H9 (cell line): Measurements from ENCODE around the gene TSSK2. TPM values are rescaled to one million over a fixed set of nuclear protein-coding genes. Genes with fewer than 3 reads are reported as not detected.

ENCODE experiments used
- DNase-seq: peaks from one replicate; pipeline ENCODE4 v3.0.0-alpha.2; 2017
- H2AFZ ChIP-seq: one replicate; pipeline ENCODE4 v1.6.1; 2013; ENCODE audit warnings: mild to moderate bottlenecking, low read length, control low read depth, moderate library complexity
- H2AK5ac ChIP-seq: 2 replicates; pipeline ENCODE4 v1.6.1; 2013; ENCODE audit warnings: low read length, control low read depth, mixed read lengths; ENCODE audit not compliant: insufficient read length
- H2BK120ac ChIP-seq: one replicate; pipeline ENCODE4 v1.6.1; 2013; ENCODE audit warnings: low read depth, mild to moderate bottlenecking, low read length, control low read depth, inconsistent platforms; ENCODE audit not compliant: poor library complexity, severe bottlenecking
- H2BK12ac ChIP-seq: 2 replicates; pipeline ENCODE4 v1.6.1; 2013; ENCODE audit warnings: low read length, control low read depth, mixed read lengths, low read depth; ENCODE audit not compliant: insufficient read length
- H2BK15ac ChIP-seq: 2 replicates; pipeline ENCODE4 v1.6.1; 2013; ENCODE audit warnings: low read depth, low read length, control low read depth
- H2BK20ac ChIP-seq: one replicate; pipeline ENCODE4 v1.6.1; 2013; ENCODE audit warnings: low read depth, mild to moderate bottlenecking, low read length, control low read depth, inconsistent platforms; ENCODE audit not compliant: poor library complexity, severe bottlenecking
- H2BK5ac ChIP-seq: 2 replicates; pipeline ENCODE4 v1.6.1; 2013; ENCODE audit warnings: low read length, control low read depth, mixed read lengths; ENCODE audit not compliant: insufficient read length
- H3K14ac ChIP-seq: 2 replicates; pipeline ENCODE4 v1.6.1; 2013; ENCODE audit warnings: low read length, control low read depth; ENCODE audit not compliant: insufficient read depth
- H3K18ac ChIP-seq: 2 replicates; pipeline ENCODE4 v1.6.1; 2013; ENCODE audit warnings: low read depth, mild to moderate bottlenecking, mixed read lengths, low read length, control low read depth; ENCODE audit not compliant: insufficient read length
- H3K23ac ChIP-seq: 2 replicates; pipeline ENCODE4 v1.6.1; 2013; ENCODE audit warnings: low read length, control low read depth, mixed read lengths, low read depth; ENCODE audit not compliant: insufficient read length
- H3K23me2 ChIP-seq: 2 replicates; pipeline ENCODE4 v1.6.1; 2013; ENCODE audit warnings: low read depth, mild to moderate bottlenecking, mixed read lengths, low read length, control low read depth; ENCODE audit not compliant: insufficient read length, poor library complexity, severe bottlenecking
- H3K27ac ChIP-seq: 2 replicates; pipeline ENCODE4 v1.5.1; 2013; ENCODE audit warnings: low read length, control low read depth, mixed read lengths, low read depth; ENCODE audit not compliant: insufficient read length
- H3K27me3 ChIP-seq: 2 replicates; pipeline ENCODE4 v1.6.1; 2013; ENCODE audit warnings: low read length, control low read depth, inconsistent platforms; ENCODE audit not compliant: insufficient read depth
- H3K4ac ChIP-seq: 2 replicates; pipeline ENCODE4 v1.6.1; 2013; ENCODE audit warnings: low read depth, mild to moderate bottlenecking, control low read depth, inconsistent platforms, low read length, moderate library complexity
- H3K4me1 ChIP-seq: 2 replicates; pipeline ENCODE4 v1.6.1; 2013; ENCODE audit warnings: low read length, control low read depth, inconsistent platforms; ENCODE audit not compliant: insufficient read depth
- H3K4me2 ChIP-seq: 2 replicates; pipeline ENCODE4 v1.6.1; 2013; ENCODE audit warnings: low read length, control low read depth, mixed read lengths; ENCODE audit not compliant: insufficient read length, insufficient read depth
- H3K56ac ChIP-seq: 2 replicates; pipeline ENCODE4 v1.6.1; 2013; ENCODE audit warnings: low read depth, mild to moderate bottlenecking, mixed read lengths, low read length, control low read depth; ENCODE audit not compliant: insufficient read length
- H3K79me1 ChIP-seq: 2 replicates; pipeline ENCODE4 v1.6.1; 2013; ENCODE audit warnings: low read depth, mild to moderate bottlenecking, moderate library complexity, low read length, control low read depth, inconsistent platforms; ENCODE audit not compliant: insufficient read depth, poor library complexity, severe bottlenecking
- H3K79me2 ChIP-seq: 2 replicates; pipeline ENCODE4 v1.6.1; 2013; ENCODE audit warnings: low read length, control low read depth, inconsistent platforms; ENCODE audit not compliant: insufficient read depth
- H3K9ac ChIP-seq: 2 replicates; pipeline ENCODE4 v1.6.1; 2013; ENCODE audit warnings: low read length, control low read depth, mixed read lengths; ENCODE audit not compliant: insufficient read length; ENCODE audit errors: extremely low read depth
- H3K9me3 ChIP-seq: one replicate; pipeline ENCODE4 v1.6.1; 2013; ENCODE audit warnings: low read depth, low read length, inconsistent platforms; ENCODE audit not compliant: control insufficient read depth
- H3T11ph ChIP-seq: one replicate; pipeline ENCODE4 v1.6.1; 2013; ENCODE audit warnings: mild to moderate bottlenecking, low read length, control low read depth, inconsistent platforms
- H4K20me1 ChIP-seq: one replicate; pipeline ENCODE4 v1.6.1; 2013; ENCODE audit not compliant: control insufficient read depth, insufficient read length, insufficient read depth
- H4K5ac ChIP-seq: 2 replicates; pipeline ENCODE4 v1.6.1; 2013; ENCODE audit warnings: low read depth, mild to moderate bottlenecking, mixed read lengths, low read length, control low read depth; ENCODE audit not compliant: insufficient read length
- H4K8ac ChIP-seq: replicated peaks from 2 replicates; pipeline ENCODE4 v1.6.1; 2013; ENCODE audit warnings: low read length, control low read depth, mixed read lengths, low read depth; ENCODE audit not compliant: insufficient read length
- H4K91ac ChIP-seq: 2 replicates; pipeline ENCODE4 v1.6.1; 2013; ENCODE audit warnings: low read depth, mild to moderate bottlenecking, moderate library complexity, mixed read lengths, low read length, control low read depth; ENCODE audit not compliant: insufficient read length
- H3K27ac Mint-ChIP-seq, 3 experiments: 2 replicates in 2 of 3; 3 replicates in 1 of 3; pipeline ENCODE4 v1.8.0; 2020 to 2021; ENCODE audit warnings: mixed read lengths in 3 of 3, mild to moderate bottlenecking in 1 of 3, moderate library complexity in 1 of 3
- H3K27me3 Mint-ChIP-seq: 2 replicates; pipeline ENCODE4 v1.8.0; 2021; ENCODE audit warnings: low read depth, mild to moderate bottlenecking, moderate library complexity, mixed read lengths
- H3K36me3 Mint-ChIP-seq, 3 experiments: 2 replicates in 2 of 3; 3 replicates in 1 of 3; pipeline ENCODE4 v1.8.0; 2020 to 2021; ENCODE audit warnings: low read depth in 3 of 3, mixed read lengths in 3 of 3; ENCODE audit not compliant: insufficient read depth in 1 of 3
- H3K4me1 Mint-ChIP-seq, 2 experiments: 2 replicates each; pipeline ENCODE4 v1.8.0; 2020; ENCODE audit warnings: mixed read lengths in 2 of 2
- H3K4me3 Mint-ChIP-seq, 2 experiments: 2 replicates in 1 of 2; 3 replicates in 1 of 2; pipeline ENCODE4 v1.8.0; 2020 to 2021; ENCODE audit warnings: mild to moderate bottlenecking in 2 of 2, mixed read lengths in 2 of 2, moderate library complexity in 1 of 2
- H3K9me3 Mint-ChIP-seq, 2 experiments: 2 replicates in 1 of 2; 3 replicates in 1 of 2; pipeline ENCODE4 v1.8.0; 2020; ENCODE audit warnings: mild to moderate bottlenecking in 2 of 2, mixed read lengths in 2 of 2, moderate library complexity in 1 of 2
- CTCF ChIP-seq: fragments of 200-600 bp; sonication (generic); conservative IDR thresholded peaks from 3 replicates; pipeline ENCODE4 v1.8.0; 2021; ENCODE audit warnings: antibody characterized with exemption, mild to moderate bottlenecking
- WGBS: extraction: QIAGEN DNeasy Blood & Tissue Kit; methylation state at CpG from one replicate; pipeline ENCODE4 v1.1.7; 2013; ENCODE audit warnings: missing lambda C conversion rate, low lambda C conversion rate, mixed read lengths; ENCODE audit not compliant: insufficient read length; ENCODE audit errors: extremely low coverage; 5-methylcytosine and 5-hydroxymethylcytosine counted together
- total RNA-seq: library from RNA; stranded (reverse); gene quantifications from 2 replicates; pipeline ENCODE4 v1.2.1, GENCODE V29; 2021

TSSK2 gene
- total RNA-seq, 1 experiment from 2014 or later, result not detected

GRCh38 chr22:19090183-19090582 lies 40.9 kb upstream of the TSSK2 start:
- H2BK20ac ChIP-seq, result no peak overlapping the region
- no peaks in the 10 kb centered on the region for H3K79me1 ChIP-seq
- no peaks in the 10 kb centered on the region for H3K27me3 Mint-ChIP-seq
- no peaks in the 10 kb centered on the region for H3K27me3 ChIP-seq
- no peak overlapping the region for H2BK120ac ChIP-seq
- H2BK5ac ChIP-seq, result no peak overlapping the region
- H3K9ac ChIP-seq, result no peak overlapping the region
- no peaks in the 10 kb centered on the region for H3K79me2 ChIP-seq
- DNase-seq, result no peak
- no peak overlapping the region for H3K4me2 ChIP-seq
- no peak overlapping the region for H3K14ac ChIP-seq
- no peaks in the 10 kb centered on the region for H3K23me2 ChIP-seq
- peaks cover 8 to 11% of the 10 kb centered on the region in 2 experiments for H3K4me1 Mint-ChIP-seq
- H2AFZ ChIP-seq, result no peak overlapping the region
- H3K27ac Mint-ChIP-seq, result no peak overlapping the region
- no peak overlapping the region for H3K18ac ChIP-seq
- no peak overlapping the region for H3K4ac ChIP-seq
- no CpG with 5 or more reads among the region's 2 CpGs for WGBS
- H3T11ph ChIP-seq, result no peak overlapping the region
- H2BK15ac ChIP-seq, result no peak overlapping the region
- peaks cover 8 to 21% (median 20%) of the 10 kb centered on the region in 3 experiments for H3K36me3 Mint-ChIP-seq
- no peak overlapping the region for H3K4me3 Mint-ChIP-seq
- H3K56ac ChIP-seq, result no peak overlapping the region
- TF ChIP-seq CTCF, result no peak
- no peaks in the 10 kb centered on the region for H3K9me3 ChIP-seq
- H3K27ac ChIP-seq, result no peak overlapping the region
- H4K8ac ChIP-seq, result no peak overlapping the region
- H3K23ac ChIP-seq, result no peak overlapping the region
- no peak overlapping the region for H4K5ac ChIP-seq
- no peak overlapping the region for H4K91ac ChIP-seq
- no peak overlapping the region for H2AK5ac ChIP-seq
- peaks cover 3% of the 10 kb centered on the region; the same call in 1 of the 2 replicates for H3K4me1 ChIP-seq
- no peak overlapping the region for H2BK12ac ChIP-seq
- peaks cover under 1% of the 10 kb centered on the region in 2 experiments; a peak in 4 of 5 replicates for H3K9me3 Mint-ChIP-seq
- H4K20me1 ChIP-seq, result no peaks in the 10 kb centered on the region
